CD4-positive, CD25-positive, alpha-beta regulatory T cell (primary cell): Measurements from ENCODE around the gene PUM1. TPM values are rescaled to one million over a fixed set of nuclear protein-coding genes. Genes with fewer than 3 reads are reported as not detected.
"Not testable (repeated sequence)": the region's sequence is repeated elsewhere in the genome, so short reads cannot be mapped to it uniquely, and the experiment has no call there.

ENCODE experiments used
- ATAC-seq, 2 donors: fragments of 150-1000 bp; cut with Tn5 transposase; one replicate each; pipeline ENCODE4 v1.10.0; 2021; ENCODE audit warnings: low read depth in 2 of 2, moderate number of reproducible peaks in 2 of 2, moderate library complexity in 1 of 2
- DNase-seq, 3 donors: peaks; one replicate each; pipeline versions ENCODE4 v3.0.0 to v3.0.0-alpha.2; 2012 to 2022; ENCODE audit warnings: mixed read lengths in 1 of 3
- H3K27ac ChIP-seq: one replicate; pipeline ENCODE4 v1.7.0; 2013; ENCODE audit warnings: mild to moderate bottlenecking, low read length; ENCODE audit not compliant: insufficient read depth, poor library complexity, severe bottlenecking
- H3K27me3 ChIP-seq: one replicate; pipeline ENCODE4 v1.7.0; 2013; ENCODE audit warnings: low read length; ENCODE audit not compliant: control insufficient read depth, insufficient read depth
- H3K36me3 ChIP-seq: one replicate; pipeline ENCODE4 v1.7.0; 2013; ENCODE audit warnings: mild to moderate bottlenecking, low read length, moderate library complexity; ENCODE audit not compliant: control insufficient read depth, insufficient read depth
- H3K4me1 ChIP-seq: 2 replicates; pipeline ENCODE4 v1.7.0; 2013; ENCODE audit warnings: mild to moderate bottlenecking, low read length; ENCODE audit not compliant: insufficient read depth, control insufficient read depth, poor library complexity, severe bottlenecking
- H3K4me3 ChIP-seq: one replicate; pipeline ENCODE4 v1.7.0; 2013; ENCODE audit warnings: low read depth, mild to moderate bottlenecking, low read length, moderate library complexity
- H3K9me3 ChIP-seq, 2 experiments: 1 replicate in 1 of 2; 2 replicates in 1 of 2; pipeline ENCODE4 v1.7.0; 2013; ENCODE audit warnings: low read length in 2 of 2, mild to moderate bottlenecking in 1 of 2, moderate library complexity in 1 of 2; ENCODE audit not compliant: control insufficient read depth in 2 of 2
- H3K27ac Mint-ChIP-seq, 3 donors: one replicate each; pipeline ENCODE4 v1.8.0; 2020 to 2022; ENCODE audit warnings: mild to moderate bottlenecking in 3 of 3, mixed read lengths in 3 of 3, moderate library complexity in 2 of 3
- H3K27me3 Mint-ChIP-seq: one replicate; pipeline ENCODE4 v1.8.0; 2022; ENCODE audit warnings: mild to moderate bottlenecking, mixed read lengths
- H3K36me3 Mint-ChIP-seq: one replicate; pipeline ENCODE4 v1.8.0; 2020; ENCODE audit warnings: mixed read lengths
- H3K4me1 Mint-ChIP-seq, 4 donors: one replicate each; pipeline ENCODE4 v1.8.0; 2020 to 2022; ENCODE audit warnings: mixed read lengths in 4 of 4, mild to moderate bottlenecking in 1 of 4
- H3K4me3 Mint-ChIP-seq, 4 donors: one replicate each; pipeline ENCODE4 v1.8.0; 2020 to 2022; ENCODE audit warnings: mild to moderate bottlenecking in 4 of 4, mixed read lengths in 4 of 4, moderate library complexity in 3 of 4
- H3K9me3 Mint-ChIP-seq, 7 donors: one replicate each; pipeline ENCODE4 v1.8.0; 2020 to 2022; ENCODE audit warnings: mixed read lengths in 7 of 7, mild to moderate bottlenecking in 3 of 7, moderate library complexity in 2 of 7
- polyA plus RNA-seq, 4 donors: library from polyadenylated mRNA; unstranded; fragments of 300-500 nt; fragmentation: Illumina TruSeq; gene quantifications; one replicate each; pipeline ENCODE4 v1.2.3, GENCODE V29; 2021
- total RNA-seq: library from RNA; stranded (reverse); gene quantifications from one replicate; pipeline ENCODE4 v1.2.3, GENCODE V29; 2022

PUM1 gene
- total and polyA plus RNA-seq, 5 donors from 2014 or later = 108 to 283 (median 136) TPM

GRCh38 chr1:30947212-30947611 lies 118.3 kb downstream of the PUM1 start:
- H3K36me3 Mint-ChIP-seq = peaks cover 56% of the 10 kb centered on the region
- no peak for ATAC-seq

GRCh38 chr1:30942326-30942963 lies 123.1 kb downstream of the PUM1 start:
- no peak overlapping the region for H3K27ac Mint-ChIP-seq
- H3K27ac ChIP-seq = no peak overlapping the region
- DNase-seq = no peak
- peaks cover 0 to 11% (median 3%) of the 10 kb centered on the region in 4 donors for H3K4me1 Mint-ChIP-seq
- no peak overlapping the region for H3K4me3 Mint-ChIP-seq
- H3K36me3 ChIP-seq = peaks cover 88% of the 10 kb centered on the region
- ATAC-seq = no peak
- H3K36me3 Mint-ChIP-seq = peaks cover 44% of the 10 kb centered on the region
- no peaks in the 10 kb centered on the region for H3K4me1 ChIP-seq
- H3K4me3 ChIP-seq = no peak overlapping the region
- H3K27me3 Mint-ChIP-seq = no peaks in the 10 kb centered on the region
- H3K27me3 ChIP-seq = no peaks in the 10 kb centered on the region
- H3K9me3 Mint-ChIP-seq = no peaks in the 10 kb centered on the region
- H3K9me3 ChIP-seq = no peaks in the 10 kb centered on the region

More at GRCh38 chr1:30947212-30947611, 118.3 kb downstream of the PUM1 start:
- DNase-seq = no peak
- Mint-ChIP-seq H3K4me3 (no peak overlapping the region), H3K27me3 (no peaks in the 10 kb centered on the region), H3K27ac (peak overlapping the region in 2 of 3 donors; percentile 22 to 69), H3K4me1 (peaks cover 10 to 22% (median 19%) of the 10 kb centered on the region in 4 donors), H3K9me3 (no peaks in the 10 kb centered on the region)
- no peak overlapping the region for H3K27ac ChIP-seq
- H3K36me3 ChIP-seq = peaks cover 91% of the 10 kb centered on the region
- no peaks in the 10 kb centered on the region for H3K9me3 ChIP-seq
- H3K4me1 ChIP-seq = no peaks in the 10 kb centered on the region
- no peak overlapping the region for H3K4me3 ChIP-seq
- no peaks in the 10 kb centered on the region for H3K27me3 ChIP-seq

GRCh38 chr1:30940541-30940940 lies 125.0 kb downstream of the PUM1 start:
- H3K4me1 ChIP-seq = no peaks in the 10 kb centered on the region
- H3K4me3 ChIP-seq = no peak overlapping the region
- Mint-ChIP-seq H3K27ac (no peak overlapping the region), H3K36me3 (peaks cover 48% of the 10 kb centered on the region), H3K4me3 (no peak overlapping the region), H3K4me1 (peaks cover 0 to 5% (median 0%) of the 10 kb centered on the region in 4 donors), H3K27me3 (no peaks in the 10 kb centered on the region), H3K9me3 (no peaks in the 10 kb centered on the region)
- H3K27ac ChIP-seq = no peak overlapping the region
- H3K27me3 ChIP-seq = no peaks in the 10 kb centered on the region
- H3K36me3 ChIP-seq = peaks cover 87% of the 10 kb centered on the region
- no peaks in the 10 kb centered on the region for H3K9me3 ChIP-seq
- ATAC-seq (no peak), DNase-seq (no peak)

GRCh38 chr1:30936541-30937171 lies 128.9 kb downstream of the PUM1 start:
- H3K27ac ChIP-seq = no peak overlapping the region
- no peaks in the 10 kb centered on the region for H3K27me3 Mint-ChIP-seq
- ATAC-seq = no peak
- peaks cover 45% of the 10 kb centered on the region for H3K36me3 Mint-ChIP-seq
- H3K36me3 ChIP-seq = peaks cover 78% of the 10 kb centered on the region
- no peaks in the 10 kb centered on the region for H3K4me1 Mint-ChIP-seq
- no peaks in the 10 kb centered on the region for H3K9me3 ChIP-seq
- no peaks in the 10 kb centered on the region for H3K9me3 Mint-ChIP-seq
- H3K4me3 ChIP-seq = no peak overlapping the region
- no peaks in the 10 kb centered on the region for H3K4me1 ChIP-seq
- no peak for DNase-seq
- H3K4me3 Mint-ChIP-seq = peak overlapping the region in 1 of 4 donors; percentile 73
- H3K27me3 ChIP-seq = no peaks in the 10 kb centered on the region
- H3K27ac Mint-ChIP-seq = peak overlapping the region in 1 of 3 donors; percentile 85

- H3K4me1 ChIP-seq, ATAC-seq, H3K27me3 ChIP-seq, H3K4me3 Mint-ChIP-seq, H3K9me3 ChIP-seq, H3K27me3 Mint-ChIP-seq, H3K4me1 Mint-ChIP-seq, H3K4me3 ChIP-seq, DNase-seq, H3K9me3 Mint-ChIP-seq, H3K27ac ChIP-seq: not testable (repeated sequence)
- Mint-ChIP-seq H3K36me3 (peaks cover 37% of the 10 kb centered on the region), H3K27ac (peak overlapping the region in 1 of 3 donors; percentile 31)
- H3K36me3 ChIP-seq = peaks cover 75% of the 10 kb centered on the region
These were observed 129.8 kb downstream of the PUM1 start for GRCh38 chr1:30935758-30936157.

GRCh38 chr1:30934613-30935012 lies 130.9 kb downstream of the PUM1 start:
- H3K4me3 ChIP-seq = no peak overlapping the region
- H3K27ac Mint-ChIP-seq = peak overlapping the region in 2 of 3 donors; percentile 4 to 78
- ATAC-seq (no peak), DNase-seq (no peak)
- H3K36me3 Mint-ChIP-seq = peaks cover 33% of the 10 kb centered on the region
- no peak overlapping the region for H3K4me3 Mint-ChIP-seq
- H3K27me3 Mint-ChIP-seq = no peaks in the 10 kb centered on the region
- peaks cover 0 to 2% (median 0%) of the 10 kb centered on the region in 4 donors for H3K4me1 Mint-ChIP-seq
- no peak overlapping the region for H3K27ac ChIP-seq
- H3K36me3 ChIP-seq = peaks cover 64% of the 10 kb centered on the region
- no peaks in the 10 kb centered on the region for H3K9me3 ChIP-seq
- no peaks in the 10 kb centered on the region for H3K27me3 ChIP-seq
- no peaks in the 10 kb centered on the region for H3K4me1 ChIP-seq
- H3K9me3 Mint-ChIP-seq = no peaks in the 10 kb centered on the region

- peaks cover 56% of the 10 kb centered on the region for H3K36me3 ChIP-seq
- H3K4me3 Mint-ChIP-seq = no peak overlapping the region
- no peak overlapping the region for H3K4me3 ChIP-seq
- H3K9me3 Mint-ChIP-seq = no peaks in the 10 kb centered on the region
- no peaks in the 10 kb centered on the region for H3K27me3 ChIP-seq
- no peaks in the 10 kb centered on the region for H3K9me3 ChIP-seq
- H3K27me3 Mint-ChIP-seq = no peaks in the 10 kb centered on the region
- ATAC-seq = no peak
- H3K4me1 ChIP-seq = no peaks in the 10 kb centered on the region
- no peak for DNase-seq
- H3K27ac ChIP-seq = no peak overlapping the region
- H3K4me1 Mint-ChIP-seq = peaks cover 0 to 3% (median 0%) of the 10 kb centered on the region in 4 donors
- H3K27ac Mint-ChIP-seq = peak overlapping the region in 2 of 3 donors; percentile 36 to 56
- peaks cover 29% of the 10 kb centered on the region for H3K36me3 Mint-ChIP-seq
These were observed 131.7 kb downstream of the PUM1 start for GRCh38 chr1:30933874-30934252.
